ELR (cell line): Measurements from ENCODE around the gene BMPR1A.
A peak's percentile ranks its signal among the peaks of the same experiment; 100 is the strongest.
"Not testable (repeated sequence)": the region's sequence is repeated elsewhere in the genome, so short reads cannot be mapped to it uniquely, and the experiment has no call there.

ENCODE experiments used
- DNase-seq: peaks from one replicate; pipeline ENCODE4 v3.0.0-alpha.2; 2015; ENCODE audit warnings: low read depth

BMPR1A gene

DNA sequence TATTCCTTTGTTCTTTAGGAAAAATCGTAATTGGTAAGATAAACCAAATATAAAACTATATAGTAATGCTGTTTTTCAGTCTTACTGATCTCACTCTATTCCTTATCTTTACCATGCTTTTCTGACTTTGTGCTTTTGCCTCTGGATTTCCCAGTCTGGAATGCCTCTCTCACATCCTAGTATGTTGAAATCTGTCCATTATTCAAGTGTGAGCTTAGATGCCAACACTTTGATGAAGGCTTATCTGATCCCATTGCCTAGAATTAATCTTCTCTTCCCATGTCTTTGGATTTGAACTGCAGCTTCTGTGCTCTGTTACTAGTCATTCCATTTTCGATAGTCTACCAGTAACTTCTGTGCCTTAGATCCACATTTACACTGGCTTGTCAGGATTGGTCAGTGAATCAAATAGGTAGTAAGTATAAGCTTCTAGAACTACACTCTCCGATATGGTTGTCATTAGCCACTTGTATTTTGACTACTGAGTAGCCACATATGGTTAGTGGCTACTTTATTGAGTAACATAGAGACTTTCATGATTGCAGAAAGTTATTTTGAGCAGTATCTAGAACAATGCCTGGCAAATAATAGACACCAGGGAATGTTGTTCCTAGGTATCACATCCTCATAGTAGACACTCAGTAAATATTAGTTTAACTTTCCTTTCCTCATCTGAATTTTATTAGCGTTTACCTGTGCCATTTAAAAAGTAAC is 92.9 kb downstream of the BMPR1A start:
- no peak for DNase-seq

DNA sequence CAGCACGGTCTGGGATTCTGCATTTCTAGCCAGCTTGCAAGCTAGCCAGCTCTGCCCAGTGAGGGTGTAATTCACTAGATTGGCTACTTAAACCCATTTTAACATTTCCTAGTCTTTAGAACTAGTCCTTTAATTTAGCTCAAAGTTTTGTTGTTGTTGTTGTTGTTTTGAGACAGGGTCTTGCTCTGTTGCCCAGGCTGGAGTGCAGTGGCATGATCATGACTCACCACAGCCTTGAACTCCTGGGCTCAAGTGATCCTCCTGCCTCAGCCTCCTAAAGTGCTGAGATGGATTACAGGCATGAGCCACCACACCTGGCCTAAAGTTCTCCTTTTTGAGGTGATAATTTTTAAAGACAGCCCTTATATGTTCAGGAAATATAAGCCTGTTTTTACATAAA is 94.1 kb downstream of the BMPR1A start:
- no peak for DNase-seq

- peak; percentile 56 for DNase-seq
Measured at GRCh38 chr10:86851328-86852207, 95.1 kb downstream of the BMPR1A start.

DNA sequence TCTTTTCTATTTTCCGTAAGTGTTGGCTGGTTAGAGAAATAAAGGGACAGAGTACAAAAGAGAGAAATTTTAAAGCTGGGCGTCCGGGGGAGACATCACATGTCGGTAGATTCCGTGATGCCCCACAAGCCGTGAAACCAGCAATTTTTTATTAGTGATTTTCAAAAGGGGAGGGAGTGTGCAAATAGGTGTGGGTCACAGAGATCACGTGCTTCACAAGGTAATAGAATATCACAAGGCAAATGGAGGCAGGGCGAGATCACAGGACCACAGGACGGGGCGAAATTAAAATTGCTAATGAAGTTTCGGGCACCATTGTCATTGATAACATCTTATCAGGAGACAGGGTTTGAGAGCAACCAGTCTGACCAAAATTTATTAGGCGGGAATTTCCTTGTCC is 97.2 kb downstream of the BMPR1A start:
- not testable (repeated sequence) for DNase-seq

DNA sequence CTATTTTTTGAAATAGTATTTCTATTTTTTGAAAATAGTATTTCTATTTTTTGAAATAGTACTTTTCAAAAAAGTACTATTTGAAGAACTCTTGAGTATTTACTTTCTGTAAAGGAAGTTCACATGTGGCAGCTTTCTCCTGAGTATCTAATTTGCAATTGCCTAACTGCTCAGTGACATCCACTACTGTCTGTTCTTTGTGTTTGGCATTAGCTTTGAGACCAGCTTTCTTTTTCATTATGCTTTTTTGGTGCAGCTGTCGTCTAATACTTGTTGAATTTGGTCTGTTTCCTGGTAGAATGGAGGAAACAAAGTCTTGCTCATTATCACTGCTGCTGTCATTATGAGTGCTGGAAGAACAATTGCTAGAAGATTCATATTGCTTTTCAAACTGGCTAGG is 99.1 kb downstream of the BMPR1A start:
- no peak for DNase-seq

DNA sequence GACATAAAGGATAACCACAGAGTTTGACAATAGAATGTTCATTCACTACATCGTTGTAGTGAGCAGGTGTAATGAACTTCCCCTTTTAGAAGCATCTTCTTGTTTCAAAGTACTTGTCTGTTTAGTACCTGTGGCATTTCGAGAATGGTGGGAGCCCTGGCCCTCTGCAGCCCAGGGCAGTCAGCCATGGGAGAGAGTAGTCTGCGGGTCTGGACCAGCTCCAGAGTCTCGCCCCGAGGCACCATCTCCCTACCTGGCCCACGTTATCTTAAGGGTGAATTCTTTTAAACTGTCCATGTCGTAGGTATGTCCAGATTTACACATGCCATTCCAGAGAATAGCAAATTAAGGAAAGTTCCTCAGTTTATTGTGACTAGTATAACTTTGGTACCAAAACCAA is 99.7 kb downstream of the BMPR1A start:
- DNase-seq = no peak

- peak; percentile 87 for DNase-seq
Measured at GRCh38 chr10:86857128-86857721, 100.8 kb downstream of the BMPR1A start.

DNA sequence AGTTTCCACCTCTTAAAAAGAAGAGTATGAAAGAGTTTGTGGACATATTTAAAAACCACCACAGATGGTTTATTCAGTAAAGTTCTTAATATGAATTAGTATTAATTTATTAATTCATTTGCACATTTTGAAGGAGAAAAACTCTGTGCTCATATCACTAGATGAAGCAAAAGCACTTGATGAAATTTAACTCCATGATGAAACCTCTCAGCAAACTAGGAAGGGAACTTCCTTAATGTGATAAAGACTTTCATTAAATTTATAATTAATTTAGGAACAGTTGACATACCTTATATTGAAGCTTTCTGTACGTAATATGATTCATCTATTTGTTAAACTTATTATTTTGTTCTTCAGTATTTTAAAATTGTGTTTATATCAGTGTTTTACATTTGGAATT is 101.6 kb downstream of the BMPR1A start:
- no peak for DNase-seq

- no peak for DNase-seq
Measured at GRCh38 chr10:86861351-86861750, 104.9 kb downstream of the BMPR1A start.

- DNase-seq = no peak
Measured at GRCh38 chr10:86862373-86862772, 106.0 kb downstream of the BMPR1A start.

GRCh38 chr10:86862786-86863483 is 106.5 kb downstream of the BMPR1A start:
- no peak for DNase-seq

DNA sequence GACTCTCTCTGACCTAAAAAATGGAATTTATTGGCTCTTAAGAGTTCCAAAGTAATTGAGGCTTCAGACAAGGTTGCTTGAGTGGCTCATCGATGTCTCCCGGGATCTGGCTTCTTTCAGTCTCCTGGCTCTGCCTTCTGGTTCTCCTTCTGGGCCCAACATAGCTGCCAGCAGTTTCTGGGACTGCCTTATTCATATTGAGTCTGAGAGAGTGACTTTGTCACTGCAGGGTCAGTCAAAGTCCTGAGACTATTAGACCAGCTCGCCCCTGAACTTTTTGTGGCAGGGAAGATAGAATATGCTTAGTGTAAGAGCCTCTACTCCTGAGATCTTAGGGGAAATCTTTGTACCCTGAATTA is 107.0 kb downstream of the BMPR1A start:
- no peak for DNase-seq

DNA sequence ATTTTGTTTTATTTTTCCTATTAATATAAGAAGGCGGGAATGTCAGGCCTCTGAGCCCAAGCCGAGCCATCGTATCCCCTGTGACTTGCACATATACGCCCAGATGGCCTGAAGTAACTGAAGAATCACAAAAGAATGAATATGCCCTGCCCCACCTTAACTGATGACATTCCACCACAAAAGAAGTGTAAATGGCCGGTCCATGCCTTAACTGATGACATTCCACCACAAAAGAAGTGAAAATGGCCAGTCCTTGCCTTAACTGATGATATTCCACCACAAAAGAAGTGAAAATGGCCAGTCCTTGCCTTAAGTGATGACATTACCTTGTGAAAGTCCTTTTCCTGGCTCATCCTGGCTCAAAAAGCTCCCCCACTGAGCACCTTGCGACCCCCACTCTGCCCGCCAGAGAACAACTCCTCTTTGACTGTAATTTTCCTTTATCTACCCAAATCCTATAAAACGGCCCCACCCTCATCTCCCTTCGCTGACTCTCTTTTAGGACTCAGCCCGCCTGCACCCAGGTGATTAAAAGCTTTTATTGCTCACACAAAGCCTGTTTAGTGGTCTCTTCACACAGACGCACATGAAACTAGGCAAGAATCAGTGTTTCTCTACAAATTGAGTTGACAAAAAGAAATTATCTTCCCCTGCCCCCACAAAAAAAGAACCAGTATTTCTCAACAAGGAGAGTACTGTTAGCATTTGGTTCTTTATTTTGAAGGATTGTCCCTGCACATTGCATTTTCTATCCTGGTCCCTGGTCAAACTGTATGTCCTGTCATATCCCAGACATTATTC is 108.8 kb downstream of the BMPR1A start:
- not testable (repeated sequence) for DNase-seq

DNA sequence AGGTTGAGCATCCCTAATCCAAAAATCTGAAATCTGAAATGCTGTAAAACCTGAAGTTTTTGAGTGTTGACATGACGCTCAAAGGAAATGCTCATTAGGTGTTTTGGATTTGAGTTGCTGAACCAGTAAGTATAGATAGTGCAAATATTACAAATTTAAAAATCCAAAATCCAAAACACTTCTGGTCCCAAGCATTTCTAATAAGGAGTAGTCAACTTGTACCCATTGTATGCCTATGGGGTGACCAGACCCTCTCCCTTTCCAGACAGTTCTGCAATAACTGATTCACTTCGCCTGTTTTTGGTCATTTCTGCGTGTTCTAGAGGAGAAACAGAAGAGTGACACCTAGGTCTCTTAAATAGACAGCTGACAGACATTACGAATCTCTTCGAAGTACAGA is 110.7 kb downstream of the BMPR1A start:
- DNase-seq = no peak

- no peak for DNase-seq
Measured at GRCh38 chr10:86868353-86868752, 111.9 kb downstream of the BMPR1A start.

GRCh38 chr10:86870679-86871078 is 114.3 kb downstream of the BMPR1A start:
- DNase-seq = no peak

DNA sequence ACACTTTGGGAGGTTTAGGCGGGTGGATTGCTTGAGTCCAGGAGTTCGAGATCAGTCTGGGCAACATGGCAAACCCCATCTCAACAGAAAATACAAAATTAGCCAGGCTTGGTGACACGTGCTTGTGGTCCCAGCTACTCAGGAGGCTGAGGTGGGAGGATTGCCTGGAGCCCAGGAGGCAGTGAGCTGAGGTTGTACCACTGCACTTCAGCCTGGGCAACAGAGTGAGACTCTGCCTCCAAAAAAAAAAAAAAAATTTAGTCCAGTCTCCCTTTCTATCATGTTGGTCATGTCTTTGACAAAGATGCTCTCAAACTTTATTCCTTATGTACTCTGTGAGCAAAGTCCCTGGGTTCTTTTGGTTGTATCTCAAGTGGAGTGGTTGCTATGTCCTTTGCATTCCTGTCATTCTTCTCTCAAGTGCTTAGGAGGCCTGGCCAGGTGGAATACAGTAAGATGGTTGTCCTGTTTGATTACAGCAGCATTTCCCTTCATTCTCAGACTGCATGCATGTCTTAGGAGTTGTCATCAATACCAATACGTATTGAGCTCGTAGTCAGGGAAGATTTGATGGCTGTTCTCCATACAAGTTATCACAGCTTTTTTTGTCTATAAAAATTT is 115.3 kb downstream of the BMPR1A start:
- DNase-seq = no peak

GRCh38 chr10:86872757-86873156 is 116.3 kb downstream of the BMPR1A start:
- DNase-seq = peak; percentile 8

DNA sequence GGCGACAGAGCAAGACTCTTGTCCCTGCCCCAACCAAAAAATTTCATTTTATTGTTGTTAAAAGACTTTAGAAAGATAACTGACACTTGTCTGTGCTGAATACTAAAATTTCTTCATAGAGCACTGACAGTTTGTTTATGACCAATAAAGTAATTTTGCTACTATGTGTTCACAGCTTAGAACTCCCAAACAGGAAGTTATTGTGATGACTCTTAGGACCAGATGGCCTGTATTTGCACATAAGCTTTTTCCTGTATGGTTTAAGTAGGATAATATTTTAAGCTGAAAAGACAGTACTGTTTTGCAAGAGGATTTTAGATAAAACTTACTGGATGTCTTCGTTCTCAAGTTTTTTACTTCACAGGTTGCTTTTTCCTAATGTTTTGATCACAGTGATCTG is 120.3 kb downstream of the BMPR1A start:
- DNase-seq = peak; percentile 74

DNA sequence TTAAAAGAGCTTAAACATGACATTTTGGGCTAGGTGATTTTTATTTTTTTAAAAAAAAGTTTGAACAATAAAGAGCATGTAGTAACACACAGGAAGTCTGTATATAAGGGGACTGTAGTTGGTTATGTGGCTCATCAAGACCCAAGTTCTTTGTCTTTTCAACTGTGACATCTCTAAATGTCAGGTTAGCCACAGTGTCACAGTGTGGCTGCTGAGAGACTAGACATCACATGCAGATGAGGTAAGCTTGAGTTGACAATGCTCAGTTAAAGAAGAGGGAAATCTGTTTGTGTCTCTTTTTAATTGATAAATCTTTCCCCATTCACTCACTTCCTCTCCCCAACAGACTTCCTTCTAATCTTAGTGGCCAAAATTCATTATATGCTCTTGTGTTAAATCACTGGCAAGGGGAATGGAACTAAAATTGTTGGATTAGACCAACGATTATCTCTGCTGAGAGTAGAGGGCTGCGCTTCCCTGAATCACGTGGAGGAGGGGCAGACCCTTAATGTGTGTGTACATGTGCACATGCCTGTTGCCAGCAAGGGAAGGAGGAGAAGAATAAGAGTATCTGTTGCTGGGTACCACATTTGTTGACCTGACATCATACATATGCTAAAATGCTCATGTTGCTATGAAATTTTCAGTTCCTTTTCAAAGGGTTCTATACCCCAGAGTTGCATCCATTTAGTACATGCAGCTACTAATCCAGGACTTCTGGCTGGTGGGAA is 122.7 kb downstream of the BMPR1A start:
- no peak for DNase-seq
